MM.1S (cell line): ENCODE data around the gene HNRNPDL.
"Not testable (repeated sequence)": the region's sequence is repeated elsewhere in the genome, so short reads cannot be mapped to it uniquely, and the experiment has no call there.

Experiments
- DNase-seq: peaks from one replicate; pipeline ENCODE4 v3.0.0-alpha.2; 2015
- H2AFZ ChIP-seq: fragments of 300-600 bp; sonication (generic); 2 replicates; pipeline ENCODE4 v1.6.0; 2016; ENCODE audit warnings: antibody characterized with exemption, low read length
- H3F3A ChIP-seq: fragments of 300-600 bp; sonication (generic); 2 replicates; pipeline ENCODE4 v1.6.1; 2016; ENCODE audit warnings: mild to moderate bottlenecking, antibody characterized with exemption, low read length, moderate library complexity, mixed read lengths; ENCODE audit not compliant: insufficient read depth
- H3K27ac ChIP-seq: fragments of 300-600 bp; sonication (generic); 2 replicates; pipeline ENCODE4 v1.5.1; 2016; ENCODE audit warnings: mild to moderate bottlenecking, low read length
- H3K27me3 ChIP-seq: fragments of 300-600 bp; sonication (generic); replicated peaks from 2 replicates; pipeline ENCODE4 v1.6.0; 2016; ENCODE audit warnings: low read length; ENCODE audit not compliant: insufficient read depth
- H3K36me3 ChIP-seq: fragments of 300-600 bp; sonication (generic); replicated peaks from 2 replicates; pipeline ENCODE4 v1.6.1; 2016; ENCODE audit warnings: mild to moderate bottlenecking, low read length, mixed read lengths; ENCODE audit not compliant: insufficient read depth
- H3K4me1 ChIP-seq: fragments of 300-600 bp; sonication (generic); 2 replicates; pipeline ENCODE4 v1.6.1; 2016; ENCODE audit warnings: low read length, mixed read lengths
- H3K4me2 ChIP-seq: fragments of 300-600 bp; sonication (generic); 2 replicates; pipeline ENCODE4 v1.6.0; 2016; ENCODE audit warnings: low read depth, low read length
- H3K4me3 ChIP-seq: fragments of 300-600 bp; sonication (generic); 2 replicates; pipeline ENCODE4 v1.5.1; 2016; ENCODE audit warnings: low read length, mixed read lengths
- H3K79me2 ChIP-seq: fragments of 300-600 bp; sonication (generic); 2 replicates; pipeline ENCODE4 v1.6.1; 2016; ENCODE audit warnings: mixed run types, low read length, mixed read lengths
- H3K9ac ChIP-seq: fragments of 300-600 bp; sonication (generic); 2 replicates; pipeline ENCODE4 v1.6.1; 2016; ENCODE audit warnings: low read length, mixed read lengths
- H3K9me2 ChIP-seq: fragments of 300-600 bp; sonication (generic); replicated peaks from 2 replicates; pipeline ENCODE4 v1.6.1; 2016; ENCODE audit warnings: mild to moderate bottlenecking, low read length, mixed read lengths; ENCODE audit not compliant: insufficient read depth
- H3K9me3 ChIP-seq: fragments of 300-600 bp; sonication (generic); replicated peaks from 2 replicates; pipeline ENCODE4 v1.6.1; 2016; ENCODE audit warnings: mild to moderate bottlenecking, low read length, mixed read lengths; ENCODE audit not compliant: insufficient read depth
- H4K20me1 ChIP-seq: fragments of 300-600 bp; sonication (generic); 2 replicates; pipeline ENCODE4 v1.6.1; 2016; ENCODE audit warnings: mild to moderate bottlenecking, low read length, moderate library complexity, mixed read lengths; ENCODE audit not compliant: insufficient read depth
- EZH2 ChIP-seq: fragments of 300-600 bp; sonication (generic); optimal IDR thresholded peaks from 2 replicates; pipeline ENCODE3; 2017; ENCODE audit warnings: low read depth, mild to moderate bottlenecking, antibody characterized with exemption, low read length, mixed read lengths
- EZH2phosphoT487 ChIP-seq: fragments of 300-600 bp; sonication (generic); IDR thresholded peaks from 2 replicates; pipeline ENCODE4 v1.6.1; 2018; ENCODE audit warnings: antibody characterized with exemption, low read length
- TF ChIP-seq, protein P1 (sequence below): fragments of 300-600 bp; sonication (generic); IDR thresholded peaks from 2 replicates; pipeline ENCODE4 v1.5.1; 2016; ENCODE audit warnings: antibody characterized with exemption, low read length, mixed read lengths

The HNRNPDL gene

GRCh38 chr4:82473621-82474164, 43.4 kb upstream of the HNRNPDL start:
- Histone ChIP-seq H3K9me3 (no peaks in the 10 kb centered on the region), H3K4me1 (no peaks in the 10 kb centered on the region), H3K4me3 (no peak overlapping the region), H3K27ac (no peak overlapping the region), H4K20me1 (no peaks in the 10 kb centered on the region), H3K79me2 (no peaks in the 10 kb centered on the region), H3K36me3 (no peaks in the 10 kb centered on the region), H3K9me2 (no peaks in the 10 kb centered on the region), H3K27me3 (no peaks in the 10 kb centered on the region), H3K9ac (no peak overlapping the region), H3F3A (no peaks in the 10 kb centered on the region), H2AFZ (no peak overlapping the region), H3K4me2 (no peak overlapping the region)
- DNase-seq: no peak
- TF ChIP-seq, protein P1, sequence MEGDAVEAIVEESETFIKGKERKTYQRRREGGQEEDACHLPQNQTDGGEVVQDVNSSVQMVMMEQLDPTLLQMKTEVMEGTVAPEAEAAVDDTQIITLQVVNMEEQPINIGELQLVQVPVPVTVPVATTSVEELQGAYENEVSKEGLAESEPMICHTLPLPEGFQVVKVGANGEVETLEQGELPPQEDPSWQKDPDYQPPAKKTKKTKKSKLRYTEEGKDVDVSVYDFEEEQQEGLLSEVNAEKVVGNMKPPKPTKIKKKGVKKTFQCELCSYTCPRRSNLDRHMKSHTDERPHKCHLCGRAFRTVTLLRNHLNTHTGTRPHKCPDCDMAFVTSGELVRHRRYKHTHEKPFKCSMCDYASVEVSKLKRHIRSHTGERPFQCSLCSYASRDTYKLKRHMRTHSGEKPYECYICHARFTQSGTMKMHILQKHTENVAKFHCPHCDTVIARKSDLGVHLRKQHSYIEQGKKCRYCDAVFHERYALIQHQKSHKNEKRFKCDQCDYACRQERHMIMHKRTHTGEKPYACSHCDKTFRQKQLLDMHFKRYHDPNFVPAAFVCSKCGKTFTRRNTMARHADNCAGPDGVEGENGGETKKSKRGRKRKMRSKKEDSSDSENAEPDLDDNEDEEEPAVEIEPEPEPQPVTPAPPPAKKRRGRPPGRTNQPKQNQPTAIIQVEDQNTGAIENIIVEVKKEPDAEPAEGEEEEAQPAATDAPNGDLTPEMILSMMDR: no peak
- no peak for TF ChIP-seq EZH2phosphoT487
- TF ChIP-seq EZH2: no peak

DNA sequence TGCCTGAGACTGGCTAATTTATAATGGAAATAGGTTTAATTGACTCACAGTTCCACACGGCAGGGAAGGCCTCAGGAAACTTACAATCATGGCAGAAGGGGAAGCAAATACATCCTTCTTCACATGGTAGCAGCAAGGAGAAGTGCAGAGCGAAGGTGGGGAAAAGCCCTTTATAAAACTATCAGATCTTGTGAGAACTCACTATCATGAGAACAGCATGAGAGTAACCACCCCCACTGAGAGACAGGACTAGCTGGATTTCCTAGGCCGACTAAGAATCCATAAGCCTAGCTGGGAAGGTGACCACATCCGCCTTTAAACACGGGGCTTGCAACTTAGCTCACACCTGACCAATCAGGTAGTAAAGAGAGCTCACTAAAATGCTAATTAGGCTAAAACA, 42.8 kb upstream of the HNRNPDL start:
- not testable (repeated sequence) for H3K9me2 ChIP-seq, H3K4me1 ChIP-seq, H2AFZ ChIP-seq, H3K9me3 ChIP-seq, DNase-seq, H3F3A ChIP-seq, H4K20me1 ChIP-seq, H3K27ac ChIP-seq, H3K9ac ChIP-seq, H3K4me2 ChIP-seq, H3K36me3 ChIP-seq, H3K27me3 ChIP-seq, H3K4me3 ChIP-seq, H3K79me2 ChIP-seq

GRCh38 chr4:82469791-82470345, 39.6 kb upstream of the HNRNPDL start:
- Histone ChIP-seq H4K20me1 (no peaks in the 10 kb centered on the region), H3K4me3 (no peak overlapping the region), H3K9me3 (no peaks in the 10 kb centered on the region), H3K36me3 (no peaks in the 10 kb centered on the region), H3K27me3 (no peaks in the 10 kb centered on the region), H3K4me1 (no peaks in the 10 kb centered on the region), H3K79me2 (no peaks in the 10 kb centered on the region), H3K9ac (no peak overlapping the region), H3K4me2 (no peak overlapping the region), H3F3A (no peaks in the 10 kb centered on the region), H2AFZ (no peak overlapping the region), H3K9me2 (no peaks in the 10 kb centered on the region), H3K27ac (no peak overlapping the region)
- TF ChIP-seq EZH2: no peak
- DNase-seq: no peak

GRCh38 chr4:82467471-82467870, 37.2 kb upstream of the HNRNPDL start:
- H3K27ac ChIP-seq: no peak overlapping the region
- no peak overlapping the region for H3K4me3 ChIP-seq
- no peaks in the 10 kb centered on the region for H3K27me3 ChIP-seq
- no peak for DNase-seq
- H4K20me1 ChIP-seq: no peaks in the 10 kb centered on the region
- H3K9ac ChIP-seq: no peak overlapping the region
- H3K9me3 ChIP-seq: no peaks in the 10 kb centered on the region
- no peaks in the 10 kb centered on the region for H3K9me2 ChIP-seq
- TF ChIP-seq, protein P1: no peak
- TF ChIP-seq EZH2 (no peak), EZH2phosphoT487 (no peak)
- no peak overlapping the region for H3K4me2 ChIP-seq
- H3K36me3 ChIP-seq: no peaks in the 10 kb centered on the region
- H3K79me2 ChIP-seq: no peaks in the 10 kb centered on the region
- no peaks in the 10 kb centered on the region for H3K4me1 ChIP-seq
- H3F3A ChIP-seq: no peaks in the 10 kb centered on the region
- no peak overlapping the region for H2AFZ ChIP-seq
